ENCODE results near the gene TTC34. TPM values are rescaled to one million over a fixed set of nuclear protein-coding genes. Genes with fewer than 3 reads are reported as not detected.

The TTC34 gene
- total and polyA plus RNA-seq, 2 of the 4 experiments (the other 2 are of a cell fraction): under 0.01 to 0.09 TPM

GRCh38 chr1:2594641-2595131 lies 206.8 kb downstream of the TTC34 start:
- Histone ChIP-seq H3K79me1 (ENCODE audit: low read depth in 1 of 2, low read length in 2 of 2) (no peaks in the 10 kb centered on the region), H3K36me3 (ENCODE audit: control insufficient read depth, insufficient read depth, low read length) (no peaks in the 10 kb centered on the region), H4K20me1 (ENCODE audit: insufficient read depth, low read length) (no peaks in the 10 kb centered on the region), H4K5ac (ENCODE audit: low read depth, low read length) (no peak overlapping the region), H3K9me3 (ENCODE audit: control insufficient read depth, insufficient read depth, low read length) (0 out of 2 replicates have a peak, but pooled peaks cover 2% of the 10 kb centered on the region), H3K23ac (ENCODE audit: low read depth, low read length) (no peak overlapping the region), H3K56ac (ENCODE audit: extremely low read depth, insufficient read depth, low read length) (no peak overlapping the region), H2AK5ac (ENCODE audit: low read depth, low read length) (no peak overlapping the region), H2AK9ac (replicated peaks; ENCODE audit: low read depth, low read length, poor library complexity) (no peak overlapping the region), H3K27me3 (ENCODE audit: control insufficient read depth, insufficient read depth, low read length) (no peaks in the 10 kb centered on the region; the same call in 1 of the 2 replicates), H2BK5ac (ENCODE audit: low read depth, low read length, poor library complexity, severe bottlenecking) (no peak overlapping the region), H3K27ac (ENCODE audit: insufficient read depth, low read length) (no peak overlapping the region), H3K4me1 (ENCODE audit: control insufficient read depth, insufficient read depth, low read length) (no peaks in the 10 kb centered on the region; the same call in 1 of the 2 replicates), H3K14ac (replicated peaks; ENCODE audit: low read depth, low read length) (no peak overlapping the region), H3K9ac (ENCODE audit: low read depth, low read length) (no peak overlapping the region), H3K4me3 (ENCODE audit: insufficient read depth, low read depth, low read length) (no peak overlapping the region), H2BK120ac (ENCODE audit: low read depth, low read length) (no peak overlapping the region), H4K91ac (ENCODE audit: insufficient read depth, low read depth, low read length) (no peak overlapping the region), H3K18ac (ENCODE audit: low read depth, low read length) (no peak overlapping the region), H2AFZ (replicated peaks; ENCODE audit: low read length, poor library complexity) (no peak overlapping the region), H3K4ac (ENCODE audit: low read depth, low read length) (no peak overlapping the region), H4K8ac (ENCODE audit: low read depth in 2 of 2, low read length in 2 of 2) (no peak overlapping the region), H2BK15ac (ENCODE audit: low read depth, low read length) (no peak overlapping the region), H3K4me2 (ENCODE audit: low read depth, low read length) (no peak overlapping the region), H2BK20ac (ENCODE audit: low read depth, low read length) (no peak overlapping the region), H3K9me1 (ENCODE audit: insufficient read depth, low read length) (no peaks in the 10 kb centered on the region)
- no peak for TF ChIP-seq MXI1 (IDR thresholded peaks at IDR 0.05; ENCODE audit: borderline replicate concordance, low read depth, low read length)
- no peak for TF ChIP-seq RCOR1 (IDR thresholded peaks at IDR 0.05; ENCODE audit: insufficient replicate concordance, low read length)
- TF ChIP-seq CTCF (conservative IDR thresholded peaks at IDR 0.05; ENCODE audit: low read depth, low read length): no peak
- TF ChIP-seq POLR2A (IDR thresholded peaks at IDR 0.05; ENCODE audit: low read depth, low read length): no peak
- no peak for TF ChIP-seq RAD21 (IDR thresholded peaks at IDR 0.05; ENCODE audit: low read length)
- no peak for TF ChIP-seq MAZ (IDR thresholded peaks at IDR 0.05; ENCODE audit: borderline replicate concordance, low read depth, low read length)
- TF ChIP-seq FOS (IDR thresholded peaks at IDR 0.05; ENCODE audit: low read depth, low read length): no peak
- TF ChIP-seq SMC3 (IDR thresholded peaks at IDR 0.05; ENCODE audit: low read depth, low read length): no peak
- no peak for TF ChIP-seq CEBPB (IDR thresholded peaks at IDR 0.05; ENCODE audit: low read depth, low read length)
- intact Hi-C loops (cut with micrococcal nuclease): no loop called here
- BruUV-seq (replicated peaks): no TSS peak
- ATAC-seq (ENCODE audit: low read depth) (no peak), DNase-seq (no peak)
- dilution Hi-C loops (cut with HindIII; ENCODE audit: low sequenced_read_pairs, unreplicated experiment): no loop called here
- 85% methylated on average over 8 of the region's 17 CpGs; no CpG with 5 or more reads in 1 of the 2 experiments for WGBS, 2 experiments (ENCODE audit: extremely low coverage in 2 of 2, insufficient read length in 1 of 2)
- ChIA-PET CTCF (no interaction called here), POLR2A (ENCODE audit: unreplicated experiment) (no interaction called here)
- in situ Hi-C loops (cut with MboI; ENCODE audit: low sequenced_read_pairs): no loop called here
